ENCODE results near the gene GPR65.
"Not testable (repeated sequence)": the region's sequence is repeated elsewhere in the genome, so short reads cannot be mapped to it uniquely, and the experiment has no call there.

The GPR65 gene

GRCh38 chr14:88017535-88017934, 12.6 kb downstream of the GPR65 start:
- in situ Hi-C loops (cut with HindIII; ENCODE audit: low sequenced_read_pairs), result no loop called here
- no peak for DNase-seq (ENCODE audit: low read depth)
- no peak overlapping the region for H3K4me3 ChIP-seq (ENCODE audit: low read depth, low read length)
- no peak for TF ChIP-seq CTCF (IDR thresholded peaks at IDR 0.05; ENCODE audit: low read depth, low read length, missing control alignments)

DNA sequence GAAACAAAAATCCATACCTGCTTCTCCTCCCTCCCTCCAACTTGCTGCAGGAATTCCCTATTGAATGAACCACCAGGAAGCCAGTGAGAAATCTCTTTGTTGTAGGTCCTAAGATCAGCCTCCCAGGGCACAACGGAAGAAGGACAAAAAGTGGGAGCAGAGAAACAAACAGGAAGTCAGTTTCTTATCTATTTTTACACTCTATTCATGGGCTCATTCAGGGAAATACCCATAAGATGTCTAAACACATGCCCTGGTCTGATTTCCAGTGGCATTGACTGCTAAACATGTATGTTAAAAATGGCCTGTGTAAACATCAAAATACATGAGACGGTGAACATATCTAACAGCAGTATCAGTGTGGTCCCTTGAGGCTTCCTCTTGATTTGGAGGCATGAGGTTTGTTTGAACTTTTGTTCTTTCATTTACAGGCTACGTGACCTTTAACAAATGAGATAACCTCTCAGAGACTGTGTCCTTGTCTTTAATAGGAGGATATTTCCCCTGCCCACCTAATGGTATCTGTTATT, 18.8 kb downstream of the GPR65 start:
- in situ Hi-C loops (cut with HindIII; ENCODE audit: low sequenced_read_pairs), result no loop called here

GRCh38 chr14:88024252-88025086, 19.5 kb downstream of the GPR65 start:
- H3K4me3 ChIP-seq (ENCODE audit: low read depth, low read length); DNase-seq (ENCODE audit: low read depth); in situ Hi-C loops (cut with HindIII; ENCODE audit: low sequenced_read_pairs): not testable (repeated sequence)

More for the DNA sequence above, 18.8 kb downstream of the GPR65 start:
- H3K4me3 ChIP-seq (ENCODE audit: low read depth, low read length), result no peak overlapping the region
- TF ChIP-seq CTCF (IDR thresholded peaks at IDR 0.05; ENCODE audit: low read depth, low read length, missing control alignments), result no peak
- no peak for DNase-seq (ENCODE audit: low read depth)

- H3K4me3 ChIP-seq (ENCODE audit: low read depth, low read length), result no peak overlapping the region
- in situ Hi-C loops (cut with HindIII; ENCODE audit: low sequenced_read_pairs), result no loop called here
- DNase-seq (ENCODE audit: low read depth), result no peak
- TF ChIP-seq CTCF (IDR thresholded peaks at IDR 0.05; ENCODE audit: low read depth, low read length, missing control alignments), result no peak
Observed at GRCh38 chr14:88025313-88025712, 20.4 kb downstream of the GPR65 start.

GRCh38 chr14:88026890-88027289, 22.0 kb downstream of the GPR65 start:
- no peak overlapping the region for H3K4me3 ChIP-seq (ENCODE audit: low read depth, low read length)
- in situ Hi-C loops (cut with HindIII; ENCODE audit: low sequenced_read_pairs), result no loop called here
- no peak for TF ChIP-seq CTCF (IDR thresholded peaks at IDR 0.05; ENCODE audit: low read depth, low read length, missing control alignments)
- no peak for DNase-seq (ENCODE audit: low read depth)

DNA sequence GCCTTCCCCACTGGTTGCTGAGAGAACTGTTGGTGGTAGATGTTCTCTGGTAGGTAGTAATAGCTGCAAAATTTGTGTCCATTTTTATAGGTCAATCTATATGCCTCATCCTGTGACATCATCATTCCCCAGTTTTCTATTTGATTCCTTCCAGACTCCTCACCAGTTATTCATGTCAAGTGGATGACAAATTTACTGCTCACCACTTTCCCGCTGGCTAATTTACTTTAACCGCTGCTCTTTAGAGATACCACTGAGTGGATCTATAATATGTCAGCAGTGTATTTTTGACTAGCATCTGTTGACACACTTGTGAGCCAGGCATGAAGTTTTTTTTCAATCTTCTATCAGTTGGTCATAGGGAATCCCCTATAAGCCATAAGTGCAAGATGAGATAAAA, 24.6 kb downstream of the GPR65 start:
- no peak for TF ChIP-seq CTCF (IDR thresholded peaks at IDR 0.05; ENCODE audit: low read depth, low read length, missing control alignments)
- no peak overlapping the region for H3K4me3 ChIP-seq (ENCODE audit: low read depth, low read length)
- DNase-seq (ENCODE audit: low read depth), result no peak
- in situ Hi-C loops (cut with HindIII; ENCODE audit: low sequenced_read_pairs), result no loop called here

DNA sequence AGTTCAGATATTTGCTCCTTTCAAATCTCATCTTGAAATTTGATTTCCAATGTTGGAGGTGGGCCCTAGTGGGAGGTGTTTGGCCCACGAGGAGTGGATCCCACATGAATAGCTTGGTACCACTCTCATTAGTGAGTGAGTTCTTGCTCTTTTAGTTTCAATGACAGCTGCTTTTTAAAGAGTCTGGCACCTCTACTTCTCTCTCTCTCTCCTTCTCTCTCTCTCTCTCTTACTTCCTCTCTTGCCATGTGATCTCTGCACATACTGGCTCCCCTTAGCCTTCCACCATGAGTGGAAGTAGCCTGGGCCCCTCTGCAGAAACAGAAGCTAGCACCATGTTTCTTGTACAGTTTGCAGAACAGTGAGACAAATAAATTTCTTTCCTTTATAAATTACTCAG, 25.1 kb downstream of the GPR65 start:
- in situ Hi-C loops (cut with HindIII; ENCODE audit: low sequenced_read_pairs), result no loop called here
- no peak overlapping the region for H3K4me3 ChIP-seq (ENCODE audit: low read depth, low read length)
- no peak for TF ChIP-seq CTCF (IDR thresholded peaks at IDR 0.05; ENCODE audit: low read depth, low read length, missing control alignments)
- DNase-seq (ENCODE audit: low read depth), result no peak

All from astrocyte of the cerebellum (primary cell).